Right cardiac atrium (tissue), 5 donors: ENCODE measurements around the gene BAG1. TPM values are rescaled to one million over a fixed set of nuclear protein-coding genes. Genes with fewer than 3 reads are reported as not detected.
A peak's percentile ranks its signal among the peaks of the same experiment; 100 is the strongest.

ENCODE experiments used
- ATAC-seq, 2 donors: fragments of 200-7000 bp; cut with Tn5 transposase; one replicate each; pipeline versions ENCODE4 v1.8.0 to v1.9.1; 2020; ENCODE audit warnings: moderate library complexity in 2 of 2, mild to moderate bottlenecking in 1 of 2
- DNase-seq, 3 donors: peaks; one replicate each; pipeline ENCODE4 v3.0.0-alpha.2; 2020
- H3K27ac ChIP-seq: one replicate; pipeline ENCODE4 v1.5.1; 2013; ENCODE audit warnings: mild to moderate bottlenecking, low read length, control low read depth, moderate library complexity
- H3K27me3 ChIP-seq: one replicate; pipeline ENCODE4 v1.6.1; 2013; ENCODE audit not compliant: control insufficient read depth, insufficient read depth
- H3K4me1 ChIP-seq: one replicate; pipeline ENCODE4 v1.6.1; 2013; ENCODE audit warnings: low read length; ENCODE audit not compliant: control insufficient read depth, insufficient read depth
- H3K4me3 ChIP-seq: one replicate; pipeline ENCODE4 v1.5.1; 2013; ENCODE audit warnings: low read length, control low read depth
- H3K9me3 ChIP-seq: one replicate; pipeline ENCODE4 v1.6.1; 2013; ENCODE audit warnings: low read length; ENCODE audit not compliant: control insufficient read depth
- WGBS: extraction: QIAGEN DNeasy Blood & Tissue Kit; methylation state at CpG from one replicate; pipeline ENCODE4 v1.1.7; 2013; 5-methylcytosine and 5-hydroxymethylcytosine counted together
- intact Hi-C, 4 donors: fragments of 100-400 bp; cut with DNase I; formaldehyde crosslinking; loops; one replicate each; pipeline versions ENCODE4 v1.11.0 to v1.14.0; 2022 to 2023
- polyA plus RNA-seq: library from polyadenylated mRNA; stranded (reverse); fragments of 200-250 nt; gene quantifications from one replicate; pipeline ENCODE4 v1.2.3, GENCODE V29; 2013
- total RNA-seq, 4 donors: library from RNA; stranded (reverse); fragmentation: NEBNext Ultra II Directional; extraction: Animal tissue kit (Norgen Biotek cat#: 25700); gene quantifications; one replicate each; pipeline ENCODE4 v1.2.1, GENCODE V29; 2021
- donor health status: healthy with polysubstance abuse.
- donor health status: DM: no; HTN: yes; CAD: no.
- donor health status: DM: no; HTN: no; CAD: no.
- donor health status: DM: no; HTN: yes; CAD: no; lungs with severe emphysema.
- donor health status: DM: yes; HTN: yes; CAD: no.

Gene BAG1
- total and polyA plus RNA-seq, 5 donors: 199 to 229 (median 212) TPM

GRCh38 chr9:33260372-33260771, 4.1 kb downstream of the BAG1 start:
- H3K4me3 ChIP-seq: no peak overlapping the region
- no peaks in the 10 kb centered on the region for H3K9me3 ChIP-seq
- ATAC-seq (no peak), DNase-seq (no peak)
- H3K27ac ChIP-seq: no peak overlapping the region
- peaks cover 9% of the 10 kb centered on the region for H3K4me1 ChIP-seq
- 73% methylated on average over 1 of the region's 1 CpG for WGBS
- intact Hi-C loops: loop anchor here in 1 of 4 donors (10.0 kb wide), 1 partner anchor 84 kb away; no protein-coding TSS in a partner anchor
- H3K27me3 ChIP-seq: no peaks in the 10 kb centered on the region

GRCh38 chr9:33257276-33257675, 7.2 kb downstream of the BAG1 start:
- WGBS: 77% methylated on average over 4 of the region's 4 CpGs
- ATAC-seq (peak in 1 of 2 donors; percentile 19), DNase-seq (no peak)
- no peaks in the 10 kb centered on the region for H3K9me3 ChIP-seq
- no peak overlapping the region for H3K4me3 ChIP-seq
- H3K4me1 ChIP-seq: no peaks in the 10 kb centered on the region
- H3K27me3 ChIP-seq: no peaks in the 10 kb centered on the region
- intact Hi-C loops: no loop called here
- H3K27ac ChIP-seq: no peak overlapping the region

- Histone ChIP-seq H3K4me3 (no peak overlapping the region), H3K27me3 (no peaks in the 10 kb centered on the region), H3K4me1 (no peaks in the 10 kb centered on the region), H3K27ac (no peak overlapping the region), H3K9me3 (no peaks in the 10 kb centered on the region)
- ATAC-seq (no peak), DNase-seq (no peak)
- 69% methylated on average over 2 of the region's 2 CpGs for WGBS
- intact Hi-C loops: no loop called here
These were observed 8.3 kb downstream of the BAG1 start for GRCh38 chr9:33256236-33256635.

- H3K4me1 ChIP-seq: no peaks in the 10 kb centered on the region
- no peak overlapping the region for H3K4me3 ChIP-seq
- 90% methylated on average over 4 of the region's 4 CpGs for WGBS
- H3K27me3 ChIP-seq: no peaks in the 10 kb centered on the region
- intact Hi-C loops: no loop called here
- no peak overlapping the region for H3K27ac ChIP-seq
- no peaks in the 10 kb centered on the region for H3K9me3 ChIP-seq
- no peak for ATAC-seq
- DNase-seq: no peak
These were observed 9.0 kb downstream of the BAG1 start for GRCh38 chr9:33255471-33255870.

- WGBS: 92% methylated on average over 8 of the region's 8 CpGs
These were observed 9.5 kb downstream of the BAG1 start for GRCh38 chr9:33255014-33255413.

GRCh38 chr9:33254211-33254610, 10.3 kb downstream of the BAG1 start:
- WGBS: 98% methylated on average over 4 of the region's 4 CpGs
- intact Hi-C loops: no loop called here
- H3K27me3 ChIP-seq: no peaks in the 10 kb centered on the region

More at GRCh38 chr9:33255014-33255413, 9.5 kb downstream of the BAG1 start:
- Histone ChIP-seq H3K9me3 (no peaks in the 10 kb centered on the region), H3K4me1 (no peaks in the 10 kb centered on the region), H3K27ac (no peak overlapping the region), H3K27me3 (no peaks in the 10 kb centered on the region), H3K4me3 (no peak overlapping the region)
- no peak for ATAC-seq
- no peak for DNase-seq
- intact Hi-C loops: no loop called here

GRCh38 chr9:33250458-33250995, 14.0 kb downstream of the BAG1 start:
- DNase-seq (no peak), ATAC-seq (no peak)
- 56% methylated on average over 1 of the region's 1 CpG for WGBS

More at GRCh38 chr9:33254211-33254610, 10.3 kb downstream of the BAG1 start:
- Histone ChIP-seq H3K4me3 (no peak overlapping the region), H3K4me1 (no peaks in the 10 kb centered on the region), H3K9me3 (no peaks in the 10 kb centered on the region), H3K27ac (no peak overlapping the region)
- no peak for ATAC-seq
- DNase-seq: no peak

GRCh38 chr9:33249983-33250382, 14.5 kb downstream of the BAG1 start:
- intact Hi-C loops: no loop called here
- WGBS: 97% methylated on average over 2 of the region's 2 CpGs
- Histone ChIP-seq H3K27me3 (no peaks in the 10 kb centered on the region), H3K27ac (no peak overlapping the region), H3K9me3 (no peaks in the 10 kb centered on the region), H3K4me3 (no peak overlapping the region), H3K4me1 (no peaks in the 10 kb centered on the region)
- ATAC-seq (no peak), DNase-seq (no peak)

More at GRCh38 chr9:33250458-33250995, 14.0 kb downstream of the BAG1 start:
- H3K4me1 ChIP-seq: no peaks in the 10 kb centered on the region
- no peak overlapping the region for H3K4me3 ChIP-seq
- intact Hi-C loops: no loop called here
- H3K27ac ChIP-seq: no peak overlapping the region
- no peaks in the 10 kb centered on the region for H3K9me3 ChIP-seq
- no peaks in the 10 kb centered on the region for H3K27me3 ChIP-seq

- no peak for DNase-seq
- no peaks in the 10 kb centered on the region for H3K27me3 ChIP-seq
- H3K27ac ChIP-seq: no peak overlapping the region
- no peak overlapping the region for H3K4me3 ChIP-seq
- intact Hi-C loops: no loop called here
- H3K9me3 ChIP-seq: no peaks in the 10 kb centered on the region
- 76% methylated on average over 6 of the region's 6 CpGs for WGBS
- H3K4me1 ChIP-seq: no peaks in the 10 kb centered on the region
- no peak for ATAC-seq
These were observed 15.3 kb downstream of the BAG1 start for GRCh38 chr9:33249087-33249658.

GRCh38 chr9:33248606-33249005, 15.9 kb downstream of the BAG1 start:
- no peaks in the 10 kb centered on the region for H3K9me3 ChIP-seq
- ATAC-seq (no peak), DNase-seq (no peak)
- no peaks in the 10 kb centered on the region for H3K27me3 ChIP-seq
- no peak overlapping the region for H3K4me3 ChIP-seq
- H3K27ac ChIP-seq: no peak overlapping the region
- 95% methylated on average over 3 of the region's 3 CpGs for WGBS
- intact Hi-C loops: no loop called here
- H3K4me1 ChIP-seq: no peaks in the 10 kb centered on the region

- Histone ChIP-seq H3K27me3 (no peaks in the 10 kb centered on the region), H3K27ac (no peak overlapping the region), H3K9me3 (no peaks in the 10 kb centered on the region), H3K4me1 (no peaks in the 10 kb centered on the region), H3K4me3 (no peak overlapping the region)
- intact Hi-C loops: no loop called here
- DNase-seq (no peak), ATAC-seq (no peak)
- 90% methylated on average over 9 of the region's 9 CpGs for WGBS
These were observed 18.1 kb downstream of the BAG1 start for GRCh38 chr9:33246269-33246860.
